Esophagus squamous epithelium (tissue), 5 donors: ENCODE measurements around the gene NUMBL. TPM values are rescaled to one million over a fixed set of nuclear protein-coding genes. Genes with fewer than 3 reads are reported as not detected.

Experiments
- DNase-seq: peaks from one replicate; lab custom pipeline; 2025; lab: John Stamatoyannopoulos, UW
- H3K27ac ChIP-seq, 4 donors: fragments of 200-600 bp; sonication (generic); one replicate each; pipeline ENCODE4 v1.5.1; 2016 to 2019; ENCODE audit warnings: mild to moderate bottlenecking in 1 of 4
- H3K27me3 ChIP-seq, 4 donors: fragments of 200-600 bp; sonication (generic); 1 replicate in 3 of 4; 2 replicates in 1 of 4; pipeline versions ENCODE4 v1.5.1 to v1.6.0; 2017 to 2021; ENCODE audit warnings: antibody characterized with exemption in 1 of 4
- H3K36me3 ChIP-seq, 3 donors: fragments of 200-600 bp; sonication (generic); one replicate each; pipeline ENCODE4 v1.5.1; 2016 to 2019
- H3K4me1 ChIP-seq, 3 donors: fragments of 200-600 bp; sonication (generic); one replicate each; pipeline ENCODE4 v1.5.1; 2017 to 2019
- H3K4me3 ChIP-seq, 4 donors: fragments of 200-600 bp; sonication (generic); 1 replicate in 3 of 4; 2 replicates in 1 of 4; pipeline ENCODE4 v1.5.1; 2016 to 2019; ENCODE audit warnings: mild to moderate bottlenecking in 2 of 4, moderate library complexity in 1 of 4
- H3K9me3 ChIP-seq, 3 donors: fragments of 200-600 bp; sonication (generic); one replicate each; pipeline ENCODE4 v1.5.1; 2016 to 2019
- POLR2A ChIP-seq, 4 donors: fragments of 450-650 bp; IDR thresholded peaks; one replicate each; pipeline ENCODE4 v1.6.1; 2017; ENCODE audit warnings: antibody characterized with exemption in 4 of 4, mild to moderate bottlenecking in 4 of 4, moderate library complexity in 3 of 4
- WGBS, 2 donors: methylation state at CpG; one replicate each; pipeline ENCODE4 v1.1.5; 2018; 5-methylcytosine and 5-hydroxymethylcytosine counted together
- intact Hi-C: fragments of 100-400 bp; cut with DNase I; formaldehyde crosslinking; loops from one replicate; pipeline ENCODE4 v1.15.0; 2022
- total RNA-seq, 4 donors: library from RNA; depleted of rRNA; stranded (reverse); fragments of >200 nt; gene quantifications; one replicate each; pipeline ENCODE4 v1.1.0, GENCODE V29; 2016
- TF ChIP-seq, protein P1 (sequence below), 6 experiments: fragments of 450-650 bp in 4 of 6; fragments of 200-600 bp in 2 of 6; sonication (generic) in 2 of 6; IDR thresholded peaks; one replicate each; pipeline ENCODE4 v1.5.1; 2016 to 2019; ENCODE audit warnings: antibody characterized with exemption in 6 of 6, mild to moderate bottlenecking in 4 of 6, moderate library complexity in 4 of 6
- donor health status: DM: yes; HTN: yes; CAD: no.

NUMBL gene
- total RNA-seq, 4 donors from 2014 or later: 11.2 to 20.8 (median 15.8) TPM

DNA sequence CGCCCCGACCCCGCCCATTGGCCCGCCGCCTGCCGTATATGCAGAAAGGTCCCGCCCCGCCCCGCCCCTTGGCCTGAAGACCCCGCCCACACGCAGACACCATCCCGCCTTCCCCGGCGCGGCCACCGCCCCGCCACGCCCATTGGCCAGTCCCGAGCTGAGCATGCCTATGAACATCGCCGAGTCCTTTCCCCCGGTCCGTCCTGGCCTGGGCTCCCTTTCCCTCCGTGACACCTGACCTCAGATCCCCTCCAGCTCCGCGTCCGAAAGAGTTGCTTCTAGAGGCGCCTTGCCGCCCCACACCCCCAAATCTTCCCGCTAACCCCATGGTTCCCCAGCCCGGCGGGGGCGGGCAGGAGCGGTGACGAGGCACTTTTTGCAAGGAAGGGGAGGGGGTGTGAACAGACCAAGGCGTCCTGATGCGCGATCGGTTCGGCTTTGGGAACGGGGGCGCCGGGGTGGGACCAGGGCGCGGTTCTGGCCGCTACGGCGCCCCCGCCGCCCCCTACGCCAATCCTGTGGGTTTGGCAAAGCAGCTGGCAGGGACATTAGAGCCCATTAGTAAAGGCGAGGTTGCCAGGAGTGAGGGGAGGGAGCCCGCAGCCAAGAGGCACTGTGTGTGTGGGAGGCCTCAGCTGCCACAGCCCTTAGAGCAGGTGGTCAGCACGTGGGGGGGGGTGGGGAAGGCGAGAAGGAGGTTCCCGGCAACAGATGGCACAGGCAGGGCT lies 406 bp upstream of the NUMBL start:
- Histone ChIP-seq H3K9me3 (no peaks in the 10 kb centered on the region), H3K27ac (peak overlapping the region; percentile 91 to 94 (median 94)), H3K36me3 (peaks cover 0 to 53% (median 6%) of the 10 kb centered on the region in 3 donors), H3K27me3 (no peaks in the 10 kb centered on the region), H3K4me1 (peaks cover 27 to 53% (median 37%) of the 10 kb centered on the region in 3 donors), H3K4me3 (peak overlapping the region; percentile 72 to 90 (median 84))
- intact Hi-C loops: no loop called here
- TF ChIP-seq POLR2A (IDR thresholded peaks at IDR 0.05): peak in 2 of 4 donors; percentile 16 to 18
- TF ChIP-seq, protein P1, sequence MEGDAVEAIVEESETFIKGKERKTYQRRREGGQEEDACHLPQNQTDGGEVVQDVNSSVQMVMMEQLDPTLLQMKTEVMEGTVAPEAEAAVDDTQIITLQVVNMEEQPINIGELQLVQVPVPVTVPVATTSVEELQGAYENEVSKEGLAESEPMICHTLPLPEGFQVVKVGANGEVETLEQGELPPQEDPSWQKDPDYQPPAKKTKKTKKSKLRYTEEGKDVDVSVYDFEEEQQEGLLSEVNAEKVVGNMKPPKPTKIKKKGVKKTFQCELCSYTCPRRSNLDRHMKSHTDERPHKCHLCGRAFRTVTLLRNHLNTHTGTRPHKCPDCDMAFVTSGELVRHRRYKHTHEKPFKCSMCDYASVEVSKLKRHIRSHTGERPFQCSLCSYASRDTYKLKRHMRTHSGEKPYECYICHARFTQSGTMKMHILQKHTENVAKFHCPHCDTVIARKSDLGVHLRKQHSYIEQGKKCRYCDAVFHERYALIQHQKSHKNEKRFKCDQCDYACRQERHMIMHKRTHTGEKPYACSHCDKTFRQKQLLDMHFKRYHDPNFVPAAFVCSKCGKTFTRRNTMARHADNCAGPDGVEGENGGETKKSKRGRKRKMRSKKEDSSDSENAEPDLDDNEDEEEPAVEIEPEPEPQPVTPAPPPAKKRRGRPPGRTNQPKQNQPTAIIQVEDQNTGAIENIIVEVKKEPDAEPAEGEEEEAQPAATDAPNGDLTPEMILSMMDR (IDR thresholded peaks at IDR 0.05): no peak
- DNase-seq: peak; percentile 76
- 1 to 5% methylated on average over 12 to 15 of the region's 56 CpGs for WGBS, 2 donors

DNA sequence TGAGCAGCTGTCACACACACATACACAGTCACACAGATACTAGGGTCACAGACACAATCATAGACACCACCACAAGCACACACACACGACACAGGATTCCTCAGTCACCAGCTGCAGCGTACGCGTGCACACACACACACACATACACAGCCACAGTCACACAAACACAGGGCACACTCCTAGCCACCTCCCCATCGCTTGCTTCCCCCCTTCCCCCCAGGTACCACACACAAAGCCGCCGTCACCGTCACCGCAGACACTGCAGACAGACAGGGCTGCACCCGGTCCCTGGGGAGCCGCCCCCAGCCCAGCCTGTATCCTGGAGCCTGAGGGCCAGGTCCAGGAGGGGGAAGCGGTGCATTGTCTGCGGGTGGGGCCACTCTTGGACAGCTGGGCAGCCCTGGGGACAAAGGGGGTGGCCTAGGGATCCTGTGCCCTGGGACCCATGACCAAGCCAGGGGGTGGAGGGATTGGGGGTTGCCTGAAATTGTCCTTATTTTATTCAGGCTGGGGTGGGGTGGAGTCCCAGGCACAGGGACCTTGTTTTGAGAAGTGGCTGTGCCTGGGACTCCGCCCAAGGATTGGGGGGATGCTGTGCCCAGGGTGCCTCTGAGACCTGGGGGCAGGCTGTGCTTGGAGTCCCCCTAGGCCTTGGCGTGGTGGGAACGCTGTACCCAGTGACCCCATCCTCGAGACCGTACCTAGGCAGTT lies 957 bp downstream of the NUMBL start:
- TF ChIP-seq, protein P1 (IDR thresholded peaks at IDR 0.05): no peak
- no peak for TF ChIP-seq POLR2A (IDR thresholded peaks at IDR 0.05)
- WGBS, 2 donors: 32 to 41% methylated on average over 3 to 4 of the region's 18 CpGs
- Histone ChIP-seq H3K4me3 (peak overlapping the region; percentile 72 to 90 (median 84)), H3K27me3 (no peaks in the 10 kb centered on the region), H3K9me3 (no peaks in the 10 kb centered on the region), H3K27ac (peak overlapping the region; percentile 91 to 94 (median 94)), H3K36me3 (peaks cover 0 to 53% (median 0%) of the 10 kb centered on the region in 3 donors), H3K4me1 (peaks cover 33 to 64% (median 37%) of the 10 kb centered on the region in 3 donors)
- intact Hi-C loops: no loop called here
- DNase-seq: no peak

DNA sequence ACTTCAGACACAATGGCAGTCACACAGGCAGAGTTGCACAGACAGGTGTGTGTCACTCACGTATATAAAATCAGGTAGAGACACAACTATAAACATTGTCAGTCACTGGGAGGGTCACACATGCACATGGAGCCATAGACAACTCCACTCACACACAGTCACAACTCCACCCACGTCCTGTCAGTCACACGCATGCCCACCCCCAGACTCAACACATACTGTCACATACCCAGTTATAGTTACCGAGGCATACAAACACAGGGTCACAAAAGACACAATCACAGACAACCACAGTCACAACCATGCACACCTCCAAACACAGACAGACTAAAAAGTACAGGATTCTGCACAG lies 1.5 kb downstream of the NUMBL start:
- WGBS, 2 donors: 67 to 70% methylated on average over 2 to 4 of the region's 4 CpGs
- no peaks in the 10 kb centered on the region for H3K27me3 ChIP-seq
- TF ChIP-seq, protein P1 (IDR thresholded peaks at IDR 0.05): no peak
- no peak for TF ChIP-seq POLR2A (IDR thresholded peaks at IDR 0.05)
- no peaks in the 10 kb centered on the region for H3K9me3 ChIP-seq
- peaks cover 0 to 53% (median 0%) of the 10 kb centered on the region in 3 donors for H3K36me3 ChIP-seq
- intact Hi-C loops: no loop called here
- H3K4me1 ChIP-seq: peaks cover 33 to 64% (median 37%) of the 10 kb centered on the region in 3 donors
- peak overlapping the region in 3 of 4 donors; percentile 93 to 94 (median 94) for H3K27ac ChIP-seq
- no peak for DNase-seq
- H3K4me3 ChIP-seq: peak overlapping the region in 3 of 4 donors; percentile 72 to 86 (median 83)

DNA sequence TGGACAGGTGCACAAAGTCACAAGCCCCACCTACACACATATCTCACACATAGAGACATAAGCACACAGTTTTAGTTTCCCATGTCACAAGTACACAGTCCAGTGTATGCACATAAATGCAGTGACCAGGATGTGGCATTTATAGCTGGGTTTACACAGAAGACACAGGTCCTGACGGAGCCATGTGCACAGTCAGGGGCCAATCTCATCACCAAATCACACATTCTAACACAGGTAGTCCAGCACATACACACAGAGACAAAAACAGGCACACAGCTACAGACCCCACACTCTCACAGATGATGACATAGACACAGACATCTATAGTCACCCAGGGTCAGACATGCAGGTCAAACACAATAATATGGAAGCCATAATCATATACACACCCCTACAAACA lies 2.1 kb downstream of the NUMBL start:
- Histone ChIP-seq H3K27ac (peak overlapping the region; percentile 18 to 94 (median 69)), H3K27me3 (no peaks in the 10 kb centered on the region), H3K4me3 (peak overlapping the region in 2 of 4 donors; percentile 83 to 86), H3K9me3 (no peaks in the 10 kb centered on the region), H3K4me1 (peaks cover 33 to 64% (median 37%) of the 10 kb centered on the region in 3 donors), H3K36me3 (peaks cover 0 to 53% (median 2%) of the 10 kb centered on the region in 3 donors)
- DNase-seq: no peak
- no peak for TF ChIP-seq POLR2A (IDR thresholded peaks at IDR 0.05)
- TF ChIP-seq, protein P1 (IDR thresholded peaks at IDR 0.05): no peak
- intact Hi-C loops: no loop called here
- 71 to 92% methylated on average over 1 of the region's 1 CpG for WGBS, 2 donors
